ENCODE data around the gene UBXN11. TPM values are rescaled to one million over a fixed set of nuclear protein-coding genes. Genes with fewer than 3 reads are reported as not detected.

Gene UBXN11
- polyA plus RNA-seq, 1 donor from 2014 or later: 18.5 TPM

GRCh38 chr1:26300578-26301275, 5.7 kb downstream of the UBXN11 start:
- H3K9me3 ChIP-seq (ENCODE audit: low read length): no peaks in the 10 kb centered on the region
- no peak overlapping the region for H3K9ac ChIP-seq (ENCODE audit: low read length)
- no peaks in the 10 kb centered on the region for H3K27me3 ChIP-seq (ENCODE audit: insufficient read depth, low read depth, low read length)
- H3K4me3 ChIP-seq (ENCODE audit: low read length): no peak overlapping the region
- peaks cover 8% of the 10 kb centered on the region for H3K79me2 ChIP-seq (replicated peaks; ENCODE audit: insufficient read depth, low read length)
- no peaks in the 10 kb centered on the region for H3K9me2 ChIP-seq (ENCODE audit: insufficient read depth, low read length)
- TF ChIP-seq POLR2AphosphoS5 (IDR thresholded peaks at IDR 0.05): no peak
- H4K20me1 ChIP-seq (ENCODE audit: insufficient read depth): no peaks in the 10 kb centered on the region
- no peaks in the 10 kb centered on the region for H3K36me3 ChIP-seq (ENCODE audit: insufficient read depth, low read length)
- H3F3A ChIP-seq (ENCODE audit: insufficient read depth, low read length, poor library complexity, severe bottlenecking): no peaks in the 10 kb centered on the region
- H2AFZ ChIP-seq (ENCODE audit: low read depth, low read length): no peak overlapping the region
- H3K27ac ChIP-seq (ENCODE audit: low read length): no peak overlapping the region
- no peak overlapping the region for H3K4me2 ChIP-seq (ENCODE audit: low read length)

GRCh38 chr1:26297791-26298124, 8.7 kb downstream of the UBXN11 start:
- H3K27me3 ChIP-seq (ENCODE audit: insufficient read depth, low read depth, low read length): no peaks in the 10 kb centered on the region
- no peak overlapping the region for H3K27ac ChIP-seq (ENCODE audit: low read length)
- TF ChIP-seq POLR2AphosphoS5 (IDR thresholded peaks at IDR 0.05): no peak
- no peak for TF ChIP-seq EZH2 (IDR thresholded peaks at IDR 0.05; ENCODE audit: borderline replicate concordance, insufficient read depth, low read length, poor library complexity, severe bottlenecking)
- no peak for TF ChIP-seq RAD21 (conservative IDR thresholded peaks at IDR 0.05)
- no peak for TF ChIP-seq CTCF (IDR thresholded peaks at IDR 0.05; ENCODE audit: poor library complexity, severe bottlenecking)
- TF ChIP-seq, protein P1, sequence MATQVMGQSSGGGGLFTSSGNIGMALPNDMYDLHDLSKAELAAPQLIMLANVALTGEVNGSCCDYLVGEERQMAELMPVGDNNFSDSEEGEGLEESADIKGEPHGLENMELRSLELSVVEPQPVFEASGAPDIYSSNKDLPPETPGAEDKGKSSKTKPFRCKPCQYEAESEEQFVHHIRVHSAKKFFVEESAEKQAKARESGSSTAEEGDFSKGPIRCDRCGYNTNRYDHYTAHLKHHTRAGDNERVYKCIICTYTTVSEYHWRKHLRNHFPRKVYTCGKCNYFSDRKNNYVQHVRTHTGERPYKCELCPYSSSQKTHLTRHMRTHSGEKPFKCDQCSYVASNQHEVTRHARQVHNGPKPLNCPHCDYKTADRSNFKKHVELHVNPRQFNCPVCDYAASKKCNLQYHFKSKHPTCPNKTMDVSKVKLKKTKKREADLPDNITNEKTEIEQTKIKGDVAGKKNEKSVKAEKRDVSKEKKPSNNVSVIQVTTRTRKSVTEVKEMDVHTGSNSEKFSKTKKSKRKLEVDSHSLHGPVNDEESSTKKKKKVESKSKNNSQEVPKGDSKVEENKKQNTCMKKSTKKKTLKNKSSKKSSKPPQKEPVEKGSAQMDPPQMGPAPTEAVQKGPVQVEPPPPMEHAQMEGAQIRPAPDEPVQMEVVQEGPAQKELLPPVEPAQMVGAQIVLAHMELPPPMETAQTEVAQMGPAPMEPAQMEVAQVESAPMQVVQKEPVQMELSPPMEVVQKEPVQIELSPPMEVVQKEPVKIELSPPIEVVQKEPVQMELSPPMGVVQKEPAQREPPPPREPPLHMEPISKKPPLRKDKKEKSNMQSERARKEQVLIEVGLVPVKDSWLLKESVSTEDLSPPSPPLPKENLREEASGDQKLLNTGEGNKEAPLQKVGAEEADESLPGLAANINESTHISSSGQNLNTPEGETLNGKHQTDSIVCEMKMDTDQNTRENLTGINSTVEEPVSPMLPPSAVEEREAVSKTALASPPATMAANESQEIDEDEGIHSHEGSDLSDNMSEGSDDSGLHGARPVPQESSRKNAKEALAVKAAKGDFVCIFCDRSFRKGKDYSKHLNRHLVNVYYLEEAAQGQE (IDR thresholded peaks at IDR 0.05; ENCODE audit: borderline replicate concordance): no peak
- no peak for TF ChIP-seq MXI1 (conservative IDR thresholded peaks at IDR 0.05; ENCODE audit: poor library complexity, severe bottlenecking)
- TF ChIP-seq EP300 (conservative IDR thresholded peaks at IDR 0.05; ENCODE audit: poor library complexity, severe bottlenecking): no peak
- TF ChIP-seq SMC3 (conservative IDR thresholded peaks at IDR 0.05; ENCODE audit: poor library complexity): no peak
- TF ChIP-seq TAF1 (IDR thresholded peaks at IDR 0.05; ENCODE audit: low read depth): no peak
- no peaks in the 10 kb centered on the region for H3K79me2 ChIP-seq (replicated peaks; ENCODE audit: insufficient read depth, low read length)
- H3K9ac ChIP-seq (ENCODE audit: low read length): no peak overlapping the region
- H3K4me2 ChIP-seq (ENCODE audit: low read length): no peak overlapping the region
- H3K36me3 ChIP-seq (ENCODE audit: insufficient read depth, low read length): no peaks in the 10 kb centered on the region
- H3K9me3 ChIP-seq (ENCODE audit: low read length): no peaks in the 10 kb centered on the region
- no peaks in the 10 kb centered on the region for H4K20me1 ChIP-seq (ENCODE audit: insufficient read depth)
- no peak overlapping the region for H2AFZ ChIP-seq (ENCODE audit: low read depth, low read length)
- H3F3A ChIP-seq (ENCODE audit: insufficient read depth, low read length, poor library complexity, severe bottlenecking): no peaks in the 10 kb centered on the region
- no peak overlapping the region for H3K4me3 ChIP-seq (ENCODE audit: low read length)
- no peaks in the 10 kb centered on the region for H3K9me2 ChIP-seq (ENCODE audit: insufficient read depth, low read length)

Measured in neural cell (in vitro differentiated cells).